HEK293 (cell line): ENCODE results near the gene CCDC167.

Source experiments
- BCL11A ChIP-seq: fragments of 450-650 bp; formaldehyde crosslinking; IDR thresholded peaks from 2 replicates; pipeline ENCODE4 v1.5.1; 2016; ENCODE audit warnings: low read depth, missing biosample characterization, missing genetic modification characterization
- KLF10 ChIP-seq: fragments of 450-650 bp; IDR thresholded peaks from 2 replicates; pipeline ENCODE4 v1.5.1; 2018; ENCODE audit warnings: missing biosample characterization, mild to moderate bottlenecking, missing genetic modification characterization
- PBX3 ChIP-seq: sonication (generic); formaldehyde crosslinking; IDR thresholded peaks from 2 replicates; pipeline ENCODE4 v1.8.1; 2022; ENCODE audit warnings: mild to moderate bottlenecking, moderate library complexity, missing genetic modification reagents
- ZNF221 ChIP-seq: fragments of 450-650 bp; formaldehyde crosslinking; IDR thresholded peaks from 2 replicates; pipeline ENCODE4 v1.5.1; 2017; ENCODE audit warnings: missing biosample characterization, missing genetic modification characterization, borderline replicate concordance
- TF ChIP-seq, protein P1 (sequence below): fragments of 450-650 bp; formaldehyde crosslinking; IDR thresholded peaks from 2 replicates; pipeline ENCODE4 v1.5.1; 2016; ENCODE audit warnings: missing biosample characterization, missing genetic modification characterization, borderline replicate concordance

DNA sequence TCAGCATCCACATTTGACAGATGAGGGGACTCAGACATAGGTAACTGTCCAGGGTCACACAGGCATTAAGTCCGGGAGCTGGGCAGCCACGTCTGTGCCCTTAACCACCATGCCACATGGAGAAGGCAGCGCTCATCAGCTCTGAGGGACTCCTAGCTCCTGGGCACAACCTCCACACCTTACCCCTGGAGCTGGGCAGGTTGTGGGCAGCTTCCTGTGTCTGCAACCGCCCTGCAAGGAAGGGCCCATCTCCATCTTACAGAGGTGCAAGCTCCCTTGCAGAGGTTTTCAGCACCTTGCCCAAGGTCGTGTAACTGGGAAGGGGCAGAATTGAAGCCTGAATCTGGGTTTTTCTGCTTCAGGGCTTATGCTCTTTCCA lies 7.9 kb downstream of the CCDC167 start:
- TF ChIP-seq PBX3 (CRISPR knock-in tag) (no peak), ZNF221 (no peak), BCL11A (tag by site-specific recombination) (no peak), KLF10 (tag by site-specific recombination) (no peak)
- TF ChIP-seq, protein P1, sequence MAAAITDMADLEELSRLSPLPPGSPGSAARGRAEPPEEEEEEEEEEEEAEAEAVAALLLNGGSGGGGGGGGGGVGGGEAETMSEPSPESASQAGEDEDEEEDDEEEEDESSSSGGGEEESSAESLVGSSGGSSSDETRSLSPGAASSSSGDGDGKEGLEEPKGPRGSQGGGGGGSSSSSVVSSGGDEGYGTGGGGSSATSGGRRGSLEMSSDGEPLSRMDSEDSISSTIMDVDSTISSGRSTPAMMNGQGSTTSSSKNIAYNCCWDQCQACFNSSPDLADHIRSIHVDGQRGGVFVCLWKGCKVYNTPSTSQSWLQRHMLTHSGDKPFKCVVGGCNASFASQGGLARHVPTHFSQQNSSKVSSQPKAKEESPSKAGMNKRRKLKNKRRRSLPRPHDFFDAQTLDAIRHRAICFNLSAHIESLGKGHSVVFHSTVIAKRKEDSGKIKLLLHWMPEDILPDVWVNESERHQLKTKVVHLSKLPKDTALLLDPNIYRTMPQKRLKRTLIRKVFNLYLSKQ (tag by site-specific recombination) = no peak
